Hematopoietic multipotent progenitor cell (in vitro differentiated cells): ENCODE results near the gene SLITRK1. TPM values are rescaled to one million over a fixed set of nuclear protein-coding genes. Genes with fewer than 3 reads are reported as not detected.

Experiments used
- DNase-seq, 3 donors: peaks; one replicate each; pipeline ENCODE4 v3.0.0-alpha.2; 2011 to 2015; ENCODE audit warnings: low read depth in 2 of 3, low spot score in 2 of 3
- total RNA-seq: library from RNA; depleted of rRNA; stranded (reverse); fragments of >200 nt; gene quantifications from one replicate; pipeline ENCODE4 v1.2.3, GENCODE V29; 2012

The SLITRK1 gene
- total RNA-seq, 1 donor = under 0.01 TPM

DNA sequence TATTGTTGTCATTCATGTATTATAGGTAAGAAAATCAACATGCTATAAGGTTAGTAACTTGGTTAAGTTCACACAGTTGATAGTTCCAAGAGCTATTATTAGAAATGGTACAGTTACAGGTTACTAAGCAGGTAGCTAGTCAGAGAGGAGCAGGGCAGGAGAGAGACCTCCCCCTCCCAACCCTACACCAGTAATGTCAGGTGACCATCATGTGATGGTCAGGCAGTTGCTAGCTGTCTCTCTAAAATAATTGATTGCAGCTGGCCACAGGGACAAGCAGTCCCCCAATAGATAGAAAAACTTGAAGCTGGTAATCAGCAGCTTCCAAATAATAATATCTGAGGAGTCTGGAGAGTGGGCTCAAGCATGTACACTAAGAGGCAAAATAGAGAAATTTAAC is 14.6 kb downstream of the SLITRK1 start:
- no peak for DNase-seq

DNA sequence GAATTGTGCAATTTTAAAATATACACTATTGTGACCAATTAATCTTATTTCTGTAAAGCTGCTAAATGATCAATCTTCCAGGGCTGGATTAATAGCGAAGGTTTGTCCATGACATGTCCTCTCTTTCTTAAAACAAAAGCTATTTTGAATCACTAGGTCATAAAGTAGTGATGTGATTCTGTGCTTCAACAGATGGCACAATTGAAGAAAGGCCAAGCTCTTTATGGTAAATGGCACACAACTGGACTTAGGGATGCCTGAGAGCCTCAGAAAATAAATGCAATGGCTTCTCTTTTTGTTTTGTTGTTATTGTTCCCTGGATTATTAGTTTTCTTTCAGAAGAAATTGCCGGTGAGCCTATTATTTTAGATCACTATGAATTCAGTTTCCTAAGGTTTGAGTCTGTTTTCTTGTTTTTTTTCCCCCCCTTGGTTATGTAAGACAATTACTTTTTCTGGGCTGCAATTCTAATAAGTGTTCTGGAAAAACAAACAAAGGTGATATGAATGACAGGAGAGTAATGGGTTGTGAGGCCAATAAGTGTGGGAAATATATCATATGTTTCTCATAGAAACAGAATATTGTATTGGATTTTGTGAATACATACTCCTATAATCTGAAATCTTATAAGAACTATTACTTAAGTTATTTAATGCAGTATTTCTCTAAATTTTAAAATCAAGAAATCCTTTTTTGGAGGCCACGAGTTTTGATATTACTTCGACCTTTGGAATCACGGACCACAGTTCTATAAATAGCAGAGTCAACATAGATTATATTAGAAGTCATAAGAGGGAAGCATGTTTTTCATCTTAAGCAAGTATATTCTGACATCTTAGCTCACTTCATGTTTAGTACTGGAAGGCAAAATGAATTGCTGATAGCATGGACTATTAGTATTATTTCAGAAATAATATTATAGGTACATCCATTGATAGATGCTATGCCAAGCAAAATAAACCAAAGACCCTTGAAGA is 16.8 kb downstream of the SLITRK1 start:
- no peak for DNase-seq

DNA sequence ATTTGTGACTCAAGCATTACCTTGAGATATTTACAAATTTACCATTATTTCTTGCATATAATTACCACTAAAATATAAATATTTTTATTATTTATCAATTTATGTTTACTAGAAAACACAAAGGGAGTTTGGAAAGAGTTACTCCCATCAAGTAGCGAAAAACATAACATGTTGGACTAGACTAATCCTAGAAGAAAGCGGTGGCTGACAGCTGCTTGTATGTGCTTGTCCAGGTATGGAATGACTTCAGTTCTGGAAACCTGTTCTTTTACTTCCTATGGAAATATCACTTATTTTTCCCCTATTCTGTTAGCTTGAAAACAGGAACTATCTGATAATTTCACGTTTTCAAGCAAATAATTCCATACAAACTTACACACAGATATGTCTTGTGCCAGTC is 28.5 kb downstream of the SLITRK1 start:
- DNase-seq = no peak

DNA sequence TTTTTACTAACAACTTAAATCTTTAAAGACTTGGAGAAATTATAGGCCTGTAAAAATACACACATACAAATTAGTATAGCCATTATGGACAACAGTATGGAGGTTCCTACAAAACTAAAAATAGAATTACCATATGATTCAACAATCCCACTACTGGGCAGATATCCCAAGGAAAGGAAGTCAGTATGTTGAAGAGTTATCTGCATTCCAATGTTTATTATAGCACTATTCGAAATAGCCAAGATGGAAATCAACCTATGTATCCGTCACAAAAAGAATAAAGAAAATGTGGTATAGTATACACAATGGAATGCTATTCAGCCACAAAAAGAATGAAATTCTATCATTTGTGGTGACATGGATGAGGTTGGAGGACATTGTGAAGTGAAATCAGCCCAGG is 37.2 kb downstream of the SLITRK1 start:
- DNase-seq = no peak

DNA sequence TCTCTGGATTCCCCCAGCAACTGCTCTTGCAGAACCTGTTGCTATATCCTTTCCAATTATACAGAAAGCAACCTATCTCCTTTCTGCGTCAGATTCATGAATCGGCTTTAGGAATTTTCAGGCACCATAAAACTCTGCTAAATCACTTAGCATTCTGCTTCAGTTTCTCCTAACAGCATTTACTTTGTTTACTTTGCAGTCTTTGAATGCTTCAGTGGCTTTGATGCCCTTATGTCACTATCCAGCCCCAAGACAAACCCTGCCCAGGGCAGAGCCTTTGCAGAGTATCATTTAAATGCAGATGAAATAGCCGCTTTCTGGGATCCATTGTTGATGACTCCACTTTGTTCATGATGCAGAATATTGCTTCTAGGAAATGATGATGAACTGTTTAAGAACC is 43.1 kb downstream of the SLITRK1 start:
- no peak for DNase-seq

DNA sequence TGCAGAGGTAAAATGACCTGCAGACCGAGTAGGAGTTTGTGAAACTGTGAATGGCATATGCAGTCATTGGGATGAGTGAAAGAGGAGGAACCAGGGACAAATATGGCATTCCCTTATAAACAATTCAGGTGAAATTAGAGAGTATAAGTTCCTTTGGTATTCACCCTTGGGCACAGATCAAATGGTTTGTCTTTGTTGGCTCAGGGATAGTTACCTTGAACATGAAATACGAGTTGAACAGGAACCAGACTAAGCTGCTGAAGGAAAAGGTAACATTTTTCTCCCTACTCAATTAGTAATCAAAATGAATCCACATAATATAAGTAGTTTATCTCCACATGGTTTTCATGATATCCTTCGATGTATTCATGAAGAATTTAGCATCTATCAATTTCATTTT is 50.5 kb downstream of the SLITRK1 start:
- no peak for DNase-seq

DNA sequence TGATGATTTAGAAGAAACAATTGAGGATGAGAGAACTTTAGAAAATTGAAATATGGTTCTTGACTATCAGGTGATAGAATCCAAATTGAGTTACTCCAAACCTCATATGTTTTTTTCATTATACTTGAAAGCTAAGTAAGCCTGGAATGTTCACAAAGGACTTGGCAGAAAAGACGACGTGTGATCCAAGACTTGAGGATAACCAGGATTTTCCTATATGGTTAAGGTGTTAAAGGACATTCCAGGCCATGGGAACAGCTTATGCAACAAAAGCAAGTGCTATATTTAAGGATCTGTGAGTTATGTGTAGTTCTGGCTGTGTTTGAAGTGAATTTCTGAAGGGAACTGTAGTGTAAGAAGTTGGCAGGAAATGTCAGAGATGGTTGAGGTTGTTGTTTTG is 52.5 kb downstream of the SLITRK1 start:
- no peak for DNase-seq

DNA sequence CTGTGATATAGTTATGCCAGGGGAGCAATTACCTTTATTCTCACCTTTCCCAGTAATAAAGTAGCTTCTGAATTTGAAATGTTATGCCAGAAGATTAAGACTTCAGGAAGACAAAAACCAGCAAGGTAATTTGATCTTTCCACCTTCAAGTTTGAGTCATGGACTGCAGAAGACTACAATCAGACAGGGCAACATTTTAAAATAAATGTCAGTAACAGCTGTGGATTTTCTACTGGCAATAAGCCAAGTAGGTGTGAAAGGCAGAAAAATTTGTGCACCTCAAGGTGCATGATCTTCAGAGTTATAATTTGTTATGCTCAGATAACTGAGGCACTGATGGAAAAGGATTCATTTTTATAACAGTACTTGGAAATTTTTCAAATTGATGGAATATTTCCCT is 54.9 kb downstream of the SLITRK1 start:
- no peak for DNase-seq
